Tibial nerve (tissue), 3 donors: ENCODE results near the gene RDH14.

ENCODE experiments used
- POLR2A ChIP-seq, 2 donors: fragments of 450-650 bp; IDR thresholded peaks; one replicate each; pipeline ENCODE4 v1.6.1; 2017; ENCODE audit warnings: antibody characterized with exemption in 2 of 2, mild to moderate bottlenecking in 2 of 2, moderate library complexity in 2 of 2
- TF ChIP-seq, protein P1 (sequence below), 5 experiments: fragments of 200-600 bp in 3 of 5; fragments of 450-650 bp in 2 of 5; sonication (generic) in 3 of 5; IDR thresholded peaks; one replicate each; pipeline ENCODE4 v1.5.1; 2016 to 2019; ENCODE audit warnings: antibody characterized with exemption in 5 of 5, mild to moderate bottlenecking in 3 of 5, moderate library complexity in 2 of 5

DNA sequence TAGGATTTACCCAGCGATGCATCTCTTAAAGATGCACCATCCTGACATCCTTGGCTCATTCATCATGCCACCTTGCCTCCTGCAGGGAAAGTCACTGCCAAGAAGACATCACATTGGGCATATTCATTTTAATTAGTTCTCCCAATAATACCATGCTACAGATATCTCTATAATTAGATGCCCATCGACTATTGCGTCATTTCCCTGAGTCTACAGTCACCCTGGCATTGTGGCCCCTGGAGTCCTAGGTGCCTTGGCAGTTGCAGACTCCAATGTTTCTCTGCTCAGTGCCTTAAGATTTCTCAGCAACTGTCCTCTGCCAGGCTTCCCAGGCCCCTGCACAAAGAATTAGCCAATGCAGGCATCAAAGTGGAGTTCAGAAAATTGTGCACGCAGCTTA lies 32.6 kb downstream of the RDH14 start:
- TF ChIP-seq POLR2A (IDR thresholded peaks at IDR 0.05): no peak
- TF ChIP-seq, protein P1, sequence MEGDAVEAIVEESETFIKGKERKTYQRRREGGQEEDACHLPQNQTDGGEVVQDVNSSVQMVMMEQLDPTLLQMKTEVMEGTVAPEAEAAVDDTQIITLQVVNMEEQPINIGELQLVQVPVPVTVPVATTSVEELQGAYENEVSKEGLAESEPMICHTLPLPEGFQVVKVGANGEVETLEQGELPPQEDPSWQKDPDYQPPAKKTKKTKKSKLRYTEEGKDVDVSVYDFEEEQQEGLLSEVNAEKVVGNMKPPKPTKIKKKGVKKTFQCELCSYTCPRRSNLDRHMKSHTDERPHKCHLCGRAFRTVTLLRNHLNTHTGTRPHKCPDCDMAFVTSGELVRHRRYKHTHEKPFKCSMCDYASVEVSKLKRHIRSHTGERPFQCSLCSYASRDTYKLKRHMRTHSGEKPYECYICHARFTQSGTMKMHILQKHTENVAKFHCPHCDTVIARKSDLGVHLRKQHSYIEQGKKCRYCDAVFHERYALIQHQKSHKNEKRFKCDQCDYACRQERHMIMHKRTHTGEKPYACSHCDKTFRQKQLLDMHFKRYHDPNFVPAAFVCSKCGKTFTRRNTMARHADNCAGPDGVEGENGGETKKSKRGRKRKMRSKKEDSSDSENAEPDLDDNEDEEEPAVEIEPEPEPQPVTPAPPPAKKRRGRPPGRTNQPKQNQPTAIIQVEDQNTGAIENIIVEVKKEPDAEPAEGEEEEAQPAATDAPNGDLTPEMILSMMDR (IDR thresholded peaks at IDR 0.05): no peak
